Measurements from ENCODE around the gene HTRA3.

The HTRA3 gene

DNA sequence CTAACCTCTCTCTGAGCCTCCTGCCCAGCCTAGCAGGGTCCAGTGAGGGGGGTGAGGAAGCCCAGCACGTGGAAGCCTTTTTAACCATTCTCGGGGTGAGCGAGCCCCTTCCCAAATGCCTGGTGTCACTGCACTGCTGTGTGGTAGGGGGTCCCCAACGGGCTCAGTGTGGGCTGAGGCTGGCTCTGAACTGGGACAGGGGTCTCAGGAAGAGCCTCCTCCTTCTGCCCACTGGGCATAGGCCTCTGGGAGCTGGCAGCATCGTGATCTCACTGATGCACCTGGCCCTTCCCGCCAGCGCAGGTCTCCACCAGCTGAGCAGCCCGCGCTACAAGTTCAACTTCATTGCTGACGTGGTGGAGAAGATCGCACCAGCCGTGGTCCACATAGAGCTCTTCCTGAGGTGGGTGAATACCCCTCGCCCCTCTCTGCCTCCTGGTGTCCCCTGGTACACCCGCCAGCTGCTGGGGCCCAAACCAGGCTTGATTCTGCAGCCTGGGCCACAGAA, 12.6 kb downstream of the HTRA3 start:
- no peak for DNase-seq (ENCODE audit: low spot score)
- CTCF ChIA-PET: no interaction called here
- POLR2A ChIA-PET (ENCODE audit: low non-redundant PET): no interaction called here
- peak overlapping the region; percentile 38 for H3K27ac ChIP-seq
- TF ChIP-seq, protein P1, sequence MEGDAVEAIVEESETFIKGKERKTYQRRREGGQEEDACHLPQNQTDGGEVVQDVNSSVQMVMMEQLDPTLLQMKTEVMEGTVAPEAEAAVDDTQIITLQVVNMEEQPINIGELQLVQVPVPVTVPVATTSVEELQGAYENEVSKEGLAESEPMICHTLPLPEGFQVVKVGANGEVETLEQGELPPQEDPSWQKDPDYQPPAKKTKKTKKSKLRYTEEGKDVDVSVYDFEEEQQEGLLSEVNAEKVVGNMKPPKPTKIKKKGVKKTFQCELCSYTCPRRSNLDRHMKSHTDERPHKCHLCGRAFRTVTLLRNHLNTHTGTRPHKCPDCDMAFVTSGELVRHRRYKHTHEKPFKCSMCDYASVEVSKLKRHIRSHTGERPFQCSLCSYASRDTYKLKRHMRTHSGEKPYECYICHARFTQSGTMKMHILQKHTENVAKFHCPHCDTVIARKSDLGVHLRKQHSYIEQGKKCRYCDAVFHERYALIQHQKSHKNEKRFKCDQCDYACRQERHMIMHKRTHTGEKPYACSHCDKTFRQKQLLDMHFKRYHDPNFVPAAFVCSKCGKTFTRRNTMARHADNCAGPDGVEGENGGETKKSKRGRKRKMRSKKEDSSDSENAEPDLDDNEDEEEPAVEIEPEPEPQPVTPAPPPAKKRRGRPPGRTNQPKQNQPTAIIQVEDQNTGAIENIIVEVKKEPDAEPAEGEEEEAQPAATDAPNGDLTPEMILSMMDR (conservative IDR thresholded peaks at IDR 0.05; ENCODE audit: low read depth): no peak

DNA sequence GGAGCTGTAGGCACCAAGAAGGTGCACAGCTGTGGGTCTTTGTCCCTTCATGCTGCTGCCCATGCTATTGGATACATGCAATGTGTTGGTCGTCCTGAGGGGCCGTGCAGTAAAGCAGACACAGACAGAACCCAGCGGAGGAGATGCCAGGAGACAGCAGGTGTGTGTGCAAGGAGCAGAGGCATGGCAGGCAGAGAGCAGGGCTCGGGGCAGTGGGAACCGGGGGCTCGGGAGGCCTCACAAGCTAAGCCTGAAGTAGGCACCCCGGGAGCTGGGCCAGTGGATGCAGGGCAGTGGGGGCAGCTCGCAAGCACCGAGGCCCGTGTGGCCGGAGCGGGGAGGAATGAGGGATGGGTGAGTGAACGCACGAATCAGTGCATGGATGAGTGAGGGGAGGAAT, 13.2 kb downstream of the HTRA3 start:
- H3K27ac ChIP-seq: no peak overlapping the region
- TF ChIP-seq, protein P1 (conservative IDR thresholded peaks at IDR 0.05; ENCODE audit: low read depth): no peak
- ChIA-PET CTCF (no interaction called here), POLR2A (ENCODE audit: low non-redundant PET) (no interaction called here)
- DNase-seq (ENCODE audit: low spot score): no peak

DNA sequence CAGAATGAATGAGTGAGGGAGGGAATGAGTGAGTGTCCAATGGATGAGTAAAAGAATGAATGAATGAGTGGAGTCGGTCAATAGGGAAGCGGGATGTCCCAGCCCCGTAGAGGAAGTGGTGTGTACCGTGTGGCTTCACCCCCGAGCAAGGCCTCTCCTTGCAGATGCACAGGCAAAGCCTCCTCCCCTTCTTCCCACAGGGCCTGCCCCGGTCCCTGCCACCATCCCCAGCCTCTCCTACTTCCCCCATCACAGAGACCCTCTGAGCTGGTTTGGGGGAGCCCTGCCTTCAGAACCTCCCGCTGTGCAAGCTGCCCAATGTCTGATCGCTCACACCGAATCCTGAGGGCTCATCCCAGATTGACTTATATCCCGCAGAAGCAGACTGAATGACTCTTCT, 13.6 kb downstream of the HTRA3 start:
- ChIA-PET CTCF (no interaction called here), POLR2A (ENCODE audit: low non-redundant PET) (no interaction called here)
- DNase-seq (ENCODE audit: low spot score): no peak
- TF ChIP-seq, protein P1 (conservative IDR thresholded peaks at IDR 0.05; ENCODE audit: low read depth): no peak
- no peak overlapping the region for H3K27ac ChIP-seq

DNA sequence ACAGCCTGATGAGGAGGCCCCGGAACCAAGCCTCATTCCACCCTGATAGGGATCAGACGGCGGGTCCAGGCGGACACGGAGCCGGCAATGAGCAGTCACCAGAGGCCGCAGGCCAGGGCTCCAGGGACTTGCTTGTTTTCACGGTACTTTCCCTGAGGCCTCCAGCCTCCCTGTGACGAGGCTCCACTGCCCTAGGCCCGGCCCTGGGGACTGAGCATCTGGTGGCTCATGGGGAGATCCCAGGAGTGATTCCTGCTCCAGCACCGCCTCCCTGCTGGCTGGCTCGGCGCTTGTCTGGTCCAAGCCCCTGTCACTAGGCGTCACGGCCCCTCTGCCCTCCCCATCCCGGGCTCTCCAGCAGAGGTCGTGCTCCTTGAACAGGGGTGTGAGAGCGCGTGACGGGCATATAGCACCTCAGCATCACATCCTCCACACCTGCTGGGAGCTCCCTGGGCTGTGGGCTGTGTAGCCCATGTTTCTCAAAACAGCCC, 14.1 kb downstream of the HTRA3 start:
- H3K27ac ChIP-seq: no peak overlapping the region
- CTCF ChIA-PET: no interaction called here
- TF ChIP-seq, protein P1 (conservative IDR thresholded peaks at IDR 0.05; ENCODE audit: low read depth): no peak
- DNase-seq (ENCODE audit: low spot score): no peak
- POLR2A ChIA-PET (ENCODE audit: low non-redundant PET): no interaction called here

DNA sequence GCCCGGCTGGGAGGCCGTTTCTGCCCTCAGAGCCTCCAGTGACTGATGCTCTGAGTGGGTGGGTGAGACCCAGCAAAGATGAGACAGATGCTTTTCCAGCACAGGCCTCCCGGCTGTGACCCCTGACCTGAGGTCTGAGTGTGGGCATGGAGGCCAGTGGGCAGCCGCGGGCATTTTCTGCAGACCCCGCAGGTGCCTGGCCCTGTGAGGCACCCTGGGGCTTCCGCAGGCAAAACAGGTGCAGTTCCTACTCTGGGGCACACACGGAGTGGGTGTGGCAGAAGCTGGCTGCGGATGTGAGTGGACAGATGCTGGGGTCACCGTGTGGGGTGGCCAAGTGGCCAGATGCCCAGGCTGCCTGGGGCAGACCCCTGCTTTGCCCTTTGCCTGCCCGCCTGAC, 14.8 kb downstream of the HTRA3 start:
- CTCF ChIA-PET: no interaction called here
- H3K27ac ChIP-seq: no peak overlapping the region
- POLR2A ChIA-PET (ENCODE audit: low non-redundant PET): no interaction called here
- DNase-seq (ENCODE audit: low spot score): no peak
- TF ChIP-seq, protein P1 (conservative IDR thresholded peaks at IDR 0.05; ENCODE audit: low read depth): no peak

DNA sequence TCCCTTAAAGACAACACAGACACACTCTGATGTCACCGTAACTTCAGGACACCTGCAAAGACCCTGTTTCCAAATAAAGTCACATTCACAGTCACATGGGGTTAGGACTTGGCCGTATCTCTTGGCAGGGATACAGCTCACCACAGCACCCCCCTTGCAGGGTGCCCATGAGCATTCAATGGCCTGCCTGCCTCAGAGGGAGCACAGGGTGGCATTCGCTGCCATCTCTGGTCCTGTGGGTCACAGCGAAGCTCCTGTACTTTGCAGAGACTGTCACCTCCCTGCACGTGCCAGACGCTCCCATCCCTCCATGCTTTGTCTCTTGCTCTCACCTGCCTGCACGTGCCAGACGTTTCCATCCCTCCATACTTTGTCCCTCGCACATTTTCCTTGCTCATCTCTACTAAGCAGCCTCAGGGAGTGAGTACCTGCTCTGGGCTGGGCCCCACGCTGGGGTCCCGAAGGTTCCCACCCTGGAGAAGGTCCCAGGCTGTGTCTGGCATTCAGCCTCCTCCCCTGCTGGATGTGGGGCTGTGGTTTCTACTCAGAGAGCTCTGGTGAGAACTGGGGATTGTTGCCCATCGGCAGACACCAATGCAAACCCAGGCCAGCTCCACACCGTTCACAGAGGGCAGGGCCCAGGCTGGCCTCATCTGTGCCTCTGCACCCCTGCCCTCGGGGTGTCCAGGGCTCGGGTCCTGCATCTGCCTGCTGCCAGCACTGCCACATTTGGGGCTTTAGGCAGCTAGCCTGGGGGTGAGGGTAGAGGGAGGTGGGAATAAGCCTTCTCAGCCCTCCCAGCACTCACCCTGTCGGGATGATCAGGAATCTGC, 15.8 kb downstream of the HTRA3 start:
- TF ChIP-seq, protein P1 (conservative IDR thresholded peaks at IDR 0.05; ENCODE audit: low read depth): no peak
- POLR2A ChIA-PET (ENCODE audit: low non-redundant PET): no interaction called here
- H3K27ac ChIP-seq: no peak overlapping the region
- no peak for DNase-seq (ENCODE audit: low spot score)
- CTCF ChIA-PET: no interaction called here

All from RWPE1 (cell line).